GM12878 (cell line): ENCODE results near the gene TRRAP. TPM values are rescaled to one million over a fixed set of nuclear protein-coding genes. Genes with fewer than 3 reads are reported as not detected.
A peak's percentile ranks its signal among the peaks of the same experiment; 100 is the strongest.

ENCODE experiments used
- ATAC-seq: fragments of 200-7000 bp; cut with Tn5 transposase; 3 replicates; pipeline ENCODE4 v1.9.1; 2020; ENCODE audit warnings: mild to moderate bottlenecking, moderate library complexity
- BruUV-seq: library from RNA; stranded (reverse); fragments of 400-500 nt; replicated peaks from 2 replicates; lab custom pipeline; 2021; lab: Mats Ljungman, UMichigan
- CTCF ChIA-PET: fragments of 300-600 bp; sonication (Branson Sonifier 250); formaldehyde crosslinking; extraction: SDS; loops from one replicate; lab custom pipeline; 2021; ENCODE audit warnings: inconsistent platforms; lab: Yijun Ruan, JAX
- POLR2A ChIA-PET: fragments of 350-600 bp; formaldehyde crosslinking; extraction: SDS; loops from one replicate; lab custom pipeline; 2021; ENCODE audit warnings: inconsistent platforms; lab: Charles Lee
- RAD21 ChIA-PET: fragments of 300-600 bp; sonication (Branson Sonifier 250); formaldehyde crosslinking; loops from one replicate; lab custom pipeline; 2023; ENCODE audit warnings: antibody characterized with exemption; ENCODE audit not compliant: unreplicated experiment; lab: Charles Lee
- SMC1A ChIA-PET: fragments of 300-600 bp; sonication (Branson Sonifier 250); formaldehyde crosslinking; loops from one replicate; lab custom pipeline; 2023; ENCODE audit not compliant: unreplicated experiment, uncharacterized antibody; lab: Charles Lee
- DNase-seq: peaks from one replicate; pipeline ENCODE4 v3.0.0-alpha.2; 2011; ENCODE audit warnings: low read depth, low spot score
- FAIRE-seq: peaks from 3 replicates; lab custom pipeline; 2011; peaks lifted over from hg19 to GRCh38; lab: Jason Lieb, UNC
- H2AFZ ChIP-seq: 2 replicates; pipeline ENCODE4 v1.6.0; 2011; ENCODE audit warnings: low read depth, low read length, control low read depth; ENCODE audit not compliant: control insufficient read depth
- H3K27ac ChIP-seq: 2 replicates; pipeline ENCODE4 v1.5.1; 2011; ENCODE audit warnings: control low read depth; ENCODE audit not compliant: control insufficient read depth, insufficient read depth
- H3K27me3 ChIP-seq, 2 experiments: replicated peaks in 1 of 2; 2 replicates each; pipeline versions ENCODE4 v1.6.0 to v1.6.1; 2011; ENCODE audit warnings: low read length in 1 of 2; ENCODE audit not compliant: control insufficient read depth in 2 of 2, insufficient read depth in 2 of 2
- H3K36me3 ChIP-seq, 2 experiments: 2 replicates each; pipeline ENCODE4 v1.5.1; 2011; ENCODE audit warnings: low read length in 1 of 2; ENCODE audit not compliant: control insufficient read depth in 2 of 2, insufficient read depth in 2 of 2
- H3K4me1 ChIP-seq: 2 replicates; pipeline ENCODE4 v1.6.1; 2011; ENCODE audit warnings: mild to moderate bottlenecking, low read length, moderate library complexity, mixed read lengths; ENCODE audit not compliant: control insufficient read depth, insufficient read depth
- H3K4me2 ChIP-seq: 2 replicates; pipeline ENCODE4 v1.6.0; 2011; ENCODE audit warnings: control low read depth; ENCODE audit not compliant: control insufficient read depth, insufficient read depth
- H3K4me3 ChIP-seq: fragments of 200-600 bp; sonication (generic); 2 replicates; pipeline ENCODE4 v1.5.1; 2016
- H3K79me2 ChIP-seq: 2 replicates; pipeline ENCODE4 v1.6.0; 2011; ENCODE audit warnings: low read length; ENCODE audit not compliant: control insufficient read depth, insufficient read depth
- H3K9ac ChIP-seq: 2 replicates; pipeline ENCODE4 v1.8.0; 2011; ENCODE audit warnings: low read length, control low read depth, mixed read lengths; ENCODE audit not compliant: control insufficient read depth, insufficient read depth
- H3K9me3 ChIP-seq: replicated peaks from 3 replicates; pipeline ENCODE4 v1.5.1; 2011; ENCODE audit warnings: mild to moderate bottlenecking, low read length; ENCODE audit not compliant: control insufficient read depth, insufficient read depth
- H4K20me1 ChIP-seq: 2 replicates; pipeline ENCODE4 v1.6.0; 2011; ENCODE audit not compliant: control insufficient read depth, insufficient read depth
- ATF7 ChIP-seq: fragments of 450-650 bp; IDR thresholded peaks from 2 replicates; pipeline ENCODE4 v1.6.1; 2016; ENCODE audit warnings: low read depth, mild to moderate bottlenecking
- PAX5 ChIP-seq: IDR thresholded peaks from 2 replicates; pipeline ENCODE4 v1.6.1; 2011; ENCODE audit warnings: low read depth, low read length, borderline replicate concordance
- WGBS: methylation state at CpG from one replicate; pipeline ENCODE4 v1.1.6; 2016; ENCODE audit warnings: low lambda C conversion rate; ENCODE audit not compliant: insufficient replicate concordance, insufficient coverage; ENCODE audit errors: missing lambda C conversion rate; 5-methylcytosine and 5-hydroxymethylcytosine counted together
- in situ Hi-C: fragments of 300-500 bp; cut with MboI; formaldehyde crosslinking; loops from 9 replicates; pipeline ENCODE4 v1.14.3; 2018; ENCODE audit warnings: mixed read lengths
- intact Hi-C: fragments of 100-400 bp; cut with micrococcal nuclease; formaldehyde crosslinking; loops from one replicate; pipeline ENCODE4 v1.14.2; 2022; ENCODE audit not compliant: unreplicated experiment
- polyA plus RNA-seq, 11 experiments: library from polyadenylated mRNA; depleted of rRNA in 4 of 11; unstranded in 6 of 11; stranded (reverse) in 5 of 11; fragments of >200 nt; fragmentation: Nextera tagmentation in 4 of 11; fragmentation: Illumina TruSeq in 1 of 11; extraction: Ambion mirVana in 4 of 11; extraction: Trizol in 1 of 11; gene quantifications; 1 replicate in 1 of 11; 2 replicates in 10 of 11; pipeline versions ENCODE4 v1.2.1 to v1.2.3, GENCODE V29; 2011 to 2016; ENCODE audit warnings: inconsistent platforms in 2 of 11, missing spikeins in 2 of 11, low read depth in 1 of 11
- total RNA-seq, 4 experiments: library from RNA; depleted of rRNA in 3 of 4; stranded (reverse); fragments of >200 nt in 3 of 4; fragmentation: Illumina TruSeq in 1 of 4; extraction: Trizol in 1 of 4; gene quantifications; 2 replicates each; pipeline versions ENCODE4 v1.2.1 to v1.2.3, GENCODE V29; 2013 to 2021
- TF ChIP-seq, protein P1 (sequence below): fragments of 450-650 bp; IDR thresholded peaks from 2 replicates; pipeline ENCODE4 v1.6.1; 2016; ENCODE audit warnings: mild to moderate bottlenecking

Gene TRRAP
- total and polyA plus RNA-seq, 10 of the 15 experiments (the other 5 are each of a cell fraction or from before 2014, with no cell fraction given): 1.1 to 39.3 (median 8.5) TPM

DNA sequence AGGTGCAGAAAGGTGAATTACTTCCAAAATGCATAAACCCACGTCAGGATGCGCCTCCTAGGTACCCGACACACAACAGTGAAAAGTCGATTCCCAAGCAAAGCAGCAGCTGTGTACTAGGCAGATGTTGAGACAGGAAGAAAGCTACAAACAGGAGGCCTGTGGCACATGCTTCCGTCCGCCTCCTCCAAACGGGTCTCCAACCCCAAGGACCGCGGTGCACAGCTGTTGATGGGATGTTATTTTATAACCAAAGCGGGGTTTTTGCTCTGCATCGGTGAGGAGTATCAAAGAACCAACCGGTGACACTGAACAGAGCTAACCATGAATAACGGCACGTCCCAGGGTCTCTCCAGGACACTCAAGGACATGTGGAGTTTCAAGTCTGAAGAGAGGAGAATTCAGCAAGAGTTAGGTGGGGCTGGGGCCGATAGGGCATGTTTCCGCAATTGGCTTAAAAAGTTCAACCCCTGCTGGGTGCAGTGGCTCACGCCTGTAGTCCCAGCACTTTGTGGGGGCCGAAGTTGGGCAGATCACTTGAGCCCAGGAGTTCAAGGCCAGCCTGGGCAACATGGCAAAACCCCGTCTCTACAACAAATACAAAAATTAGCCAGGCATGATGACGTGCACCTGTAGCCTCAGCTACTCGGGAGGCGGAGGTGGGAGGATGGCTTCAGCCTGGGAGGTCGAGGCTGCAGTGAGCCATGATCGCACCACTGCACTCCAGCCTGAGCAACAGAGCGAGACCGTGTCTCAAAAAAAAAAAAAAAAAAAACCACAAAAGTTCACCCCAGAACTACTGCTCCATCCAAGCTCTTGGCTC is 157.6 kb downstream of the TRRAP start:
- SMC1A ChIA-PET: interaction anchor here (1.2 kb wide), 1 partner anchor 429 kb away, joined by 3 read pairs; no protein-coding TSS in a partner anchor
- no peak overlapping the region for H3K4me3 ChIP-seq
- H3K27ac ChIP-seq: no peak overlapping the region
- no peak overlapping the region for H3K4me2 ChIP-seq
- POLR2A ChIA-PET: interaction anchor here (0.6 kb wide), 1 partner anchor 85 kb away, joined by 5 read pairs; no protein-coding TSS in a partner anchor
- H2AFZ ChIP-seq: no peak overlapping the region
- H3K27me3 ChIP-seq: no peaks in the 10 kb centered on the region
- TF ChIP-seq PAX5 (peak; percentile 9; the same call in 1 of the 2 replicates), ATF7 (no peak)
- TF ChIP-seq, protein P1, sequence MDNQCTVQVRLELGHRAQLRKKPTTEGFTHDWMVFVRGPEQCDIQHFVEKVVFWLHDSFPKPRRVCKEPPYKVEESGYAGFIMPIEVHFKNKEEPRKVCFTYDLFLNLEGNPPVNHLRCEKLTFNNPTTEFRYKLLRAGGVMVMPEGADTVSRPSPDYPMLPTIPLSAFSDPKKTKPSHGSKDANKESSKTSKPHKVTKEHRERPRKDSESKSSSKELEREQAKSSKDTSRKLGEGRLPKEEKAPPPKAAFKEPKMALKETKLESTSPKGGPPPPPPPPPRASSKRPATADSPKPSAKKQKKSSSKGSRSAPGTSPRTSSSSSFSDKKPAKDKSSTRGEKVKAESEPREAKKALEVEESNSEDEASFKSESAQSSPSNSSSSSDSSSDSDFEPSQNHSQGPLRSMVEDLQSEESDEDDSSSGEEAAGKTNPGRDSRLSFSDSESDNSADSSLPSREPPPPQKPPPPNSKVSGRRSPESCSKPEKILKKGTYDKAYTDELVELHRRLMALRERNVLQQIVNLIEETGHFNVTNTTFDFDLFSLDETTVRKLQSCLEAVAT: no peak
- DNase-seq (no peak), FAIRE-seq (no peak), ATAC-seq (no peak)
- no peaks in the 10 kb centered on the region for H4K20me1 ChIP-seq
- no peak overlapping the region for H3K9ac ChIP-seq
- in situ Hi-C loops: no loop called here
- BruUV-seq: no TSS peak
- H3K4me1 ChIP-seq: no peaks in the 10 kb centered on the region; the same call in 1 of the 2 replicates
- H3K9me3 ChIP-seq: no peaks in the 10 kb centered on the region
- H3K79me2 ChIP-seq: no peaks in the 10 kb centered on the region
- CTCF ChIA-PET: interaction anchor here (0.5 to 1.9 kb wide), 4 partner anchors 58 to 278 kb away, joined by 3 to 9 read pairs (median 4); no protein-coding TSS in a partner anchor
- 66% methylated on average over 26 of the region's 26 CpGs for WGBS
- intact Hi-C loops: no loop called here
- H3K36me3 ChIP-seq: peaks cover 24 to 40% of the 10 kb centered on the region in 2 experiments
- RAD21 ChIA-PET: no interaction called here
